ENCODE measurements around the gene EPHA10. TPM values are rescaled to one million over a fixed set of nuclear protein-coding genes. Genes with fewer than 3 reads are reported as not detected.

The EPHA10 gene
- total RNA-seq, 1 donor from 2014 or later: 0.53 TPM

DNA sequence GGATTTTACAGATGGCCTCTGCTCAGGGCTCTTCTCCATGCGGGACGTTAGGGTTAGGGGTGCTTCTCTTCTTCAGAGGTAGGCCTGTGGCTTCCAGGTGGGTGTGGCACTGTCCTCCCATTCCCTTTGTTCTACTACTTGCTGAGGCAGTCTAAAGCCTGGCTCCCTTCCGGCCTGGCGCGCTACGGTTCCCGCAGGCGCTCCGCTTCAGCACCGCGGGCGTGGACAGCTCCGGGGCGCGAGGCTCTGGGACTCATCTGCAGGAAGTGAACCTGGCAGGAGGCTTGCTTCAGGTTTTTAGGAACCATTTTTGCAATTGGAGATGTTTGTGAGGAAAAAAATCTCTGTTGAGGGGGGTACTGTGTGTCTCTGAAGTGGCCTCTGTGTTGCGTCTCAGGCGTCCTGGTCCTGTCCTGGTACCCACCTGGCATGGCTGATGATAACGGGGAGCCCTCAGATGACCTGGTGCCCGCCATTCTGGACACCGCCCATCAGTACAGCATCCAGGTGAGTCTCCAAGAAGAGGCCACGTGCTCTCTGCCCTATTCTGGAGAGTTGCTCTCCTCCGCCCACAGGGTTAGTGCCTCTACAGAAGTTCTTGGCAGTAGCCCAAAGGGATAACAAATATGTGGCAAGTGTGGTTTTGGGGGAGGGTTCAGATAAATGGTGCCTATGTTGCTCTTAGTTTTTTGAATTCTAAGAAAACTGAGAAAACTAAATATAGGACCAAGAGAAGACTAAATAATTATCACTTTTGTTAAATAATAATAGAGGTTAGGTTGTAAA lies 30.6 kb upstream of the EPHA10 start:
- H3K4me3 ChIP-seq: peak overlapping the region; percentile 62
- peaks cover 3% of the 10 kb centered on the region for H3K27me3 ChIP-seq (ENCODE audit: low read depth)
- DNase-seq: peak; percentile 65
- intact Hi-C loops (cut with DNase I): no loop called here
- H3K9me3 ChIP-seq: no peaks in the 10 kb centered on the region
- H3K4me1 ChIP-seq: peaks cover 20% of the 10 kb centered on the region
- ATAC-seq: peak; percentile 54 to 64
- TF ChIP-seq, protein P1, sequence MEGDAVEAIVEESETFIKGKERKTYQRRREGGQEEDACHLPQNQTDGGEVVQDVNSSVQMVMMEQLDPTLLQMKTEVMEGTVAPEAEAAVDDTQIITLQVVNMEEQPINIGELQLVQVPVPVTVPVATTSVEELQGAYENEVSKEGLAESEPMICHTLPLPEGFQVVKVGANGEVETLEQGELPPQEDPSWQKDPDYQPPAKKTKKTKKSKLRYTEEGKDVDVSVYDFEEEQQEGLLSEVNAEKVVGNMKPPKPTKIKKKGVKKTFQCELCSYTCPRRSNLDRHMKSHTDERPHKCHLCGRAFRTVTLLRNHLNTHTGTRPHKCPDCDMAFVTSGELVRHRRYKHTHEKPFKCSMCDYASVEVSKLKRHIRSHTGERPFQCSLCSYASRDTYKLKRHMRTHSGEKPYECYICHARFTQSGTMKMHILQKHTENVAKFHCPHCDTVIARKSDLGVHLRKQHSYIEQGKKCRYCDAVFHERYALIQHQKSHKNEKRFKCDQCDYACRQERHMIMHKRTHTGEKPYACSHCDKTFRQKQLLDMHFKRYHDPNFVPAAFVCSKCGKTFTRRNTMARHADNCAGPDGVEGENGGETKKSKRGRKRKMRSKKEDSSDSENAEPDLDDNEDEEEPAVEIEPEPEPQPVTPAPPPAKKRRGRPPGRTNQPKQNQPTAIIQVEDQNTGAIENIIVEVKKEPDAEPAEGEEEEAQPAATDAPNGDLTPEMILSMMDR (IDR thresholded peaks at IDR 0.05): no peak
- peaks cover 12% of the 10 kb centered on the region for H3K36me3 ChIP-seq
- H3K27ac ChIP-seq: no peak overlapping the region

DNA sequence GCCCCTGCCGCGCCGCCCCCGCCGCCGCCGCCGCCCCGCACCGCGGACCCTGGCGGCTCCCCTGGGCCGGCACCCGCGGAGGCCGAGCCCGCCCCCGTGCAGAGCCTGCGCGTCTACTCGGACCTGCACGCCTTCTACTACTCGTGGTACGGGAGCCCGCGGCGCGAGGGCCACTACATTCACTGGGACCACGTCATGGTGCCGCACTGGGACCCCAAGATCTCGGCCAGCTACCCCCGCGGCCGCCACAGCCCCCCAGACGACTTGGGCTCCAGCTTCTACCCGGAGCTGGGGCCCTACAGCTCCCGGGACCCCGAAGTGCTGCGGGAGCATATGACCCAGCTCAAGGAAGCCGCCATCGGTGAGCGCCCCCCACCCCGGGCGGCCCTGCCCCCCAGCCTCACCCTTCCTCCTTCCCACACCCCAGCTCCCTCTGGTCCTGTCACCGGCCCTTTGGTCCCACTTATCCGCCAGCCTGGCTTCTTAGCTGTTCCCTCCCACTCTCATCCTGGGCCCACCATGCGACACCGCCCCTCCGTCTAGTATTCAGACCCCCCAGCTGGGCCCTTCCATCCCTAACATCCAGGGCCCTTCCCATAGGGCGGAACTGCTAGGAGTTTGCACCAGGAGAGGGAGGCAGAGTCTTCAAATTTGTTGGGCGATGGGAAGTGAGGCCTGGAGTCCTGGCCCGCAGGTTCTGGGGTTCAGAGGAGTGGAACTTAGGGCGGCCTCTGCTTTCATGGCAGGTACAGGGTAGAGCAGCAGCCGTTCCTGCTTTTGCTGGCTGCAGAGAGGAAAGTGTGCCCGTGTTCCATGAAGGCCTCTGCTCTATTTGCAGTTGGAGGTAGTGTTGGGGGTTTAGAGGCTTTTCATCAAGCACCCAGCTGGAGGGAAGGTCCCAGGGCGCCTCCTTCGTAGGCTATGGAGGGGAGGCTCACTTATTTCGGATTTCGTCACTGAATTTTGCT lies 29.7 kb upstream of the EPHA10 start:
- H3K9me3 ChIP-seq: no peaks in the 10 kb centered on the region
- intact Hi-C loops (cut with DNase I): no loop called here
- H3K36me3 ChIP-seq: peaks cover 4% of the 10 kb centered on the region
- peak; percentile 9 to 11 for ATAC-seq
- H3K27ac ChIP-seq: no peak overlapping the region
- peaks cover 20% of the 10 kb centered on the region for H3K4me1 ChIP-seq
- no peak for DNase-seq
- TF ChIP-seq, protein P1 (IDR thresholded peaks at IDR 0.05): no peak
- H3K4me3 ChIP-seq: peak overlapping the region; percentile 62
- peaks cover 3% of the 10 kb centered on the region for H3K27me3 ChIP-seq (ENCODE audit: low read depth)

DNA sequence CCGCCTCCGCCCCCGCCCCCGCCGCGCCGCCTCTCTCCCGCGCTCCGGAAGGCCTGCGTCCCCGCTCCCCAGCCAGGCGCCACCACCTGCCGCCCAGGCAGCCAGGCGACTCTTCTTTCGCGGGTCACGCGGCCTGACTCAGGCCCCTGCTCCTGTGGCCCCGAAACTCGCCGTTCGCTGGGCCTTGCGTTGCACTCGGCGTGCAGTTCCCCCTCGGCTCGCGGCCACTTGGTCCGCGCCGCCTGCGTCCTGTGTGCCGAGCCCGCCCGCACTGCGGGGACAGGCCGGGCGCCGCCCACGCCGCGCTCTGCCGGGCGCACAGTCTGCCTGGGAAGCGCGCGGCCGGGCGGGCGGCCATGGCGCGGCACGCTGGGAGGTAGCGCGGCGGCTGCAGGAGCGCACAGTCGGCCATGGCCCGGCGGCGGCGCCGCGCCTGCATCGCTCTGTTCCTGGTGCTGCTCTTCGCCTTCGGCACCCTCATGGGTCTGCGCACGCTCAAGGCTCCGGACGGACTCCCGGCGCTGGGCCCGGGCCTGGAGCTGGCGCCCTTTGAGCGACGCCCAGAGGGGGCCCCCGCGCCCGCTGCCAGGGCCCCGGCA lies 29.0 kb upstream of the EPHA10 start, which contains the start of gene MANEAL:
Gene MANEAL, plus strand, starts transcription at position 75 of the 599 bp plus-strand sequence. Its CDS starts 336 bp downstream, at position 411.
- H3K36me3 ChIP-seq: no peaks in the 10 kb centered on the region
- H3K27ac ChIP-seq: no peak within 1 kb of the TSS
- peaks cover 3% of the 10 kb centered on the region for H3K27me3 ChIP-seq (ENCODE audit: low read depth)
- peak; percentile 87 to 88 for ATAC-seq
- TF ChIP-seq, protein P1 (IDR thresholded peaks at IDR 0.05): no peak
- peak within 1 kb of the TSS; percentile 62 for H3K4me3 ChIP-seq
- H3K9me3 ChIP-seq: no peaks in the 10 kb centered on the region
- peaks cover 20% of the 10 kb centered on the region for H3K4me1 ChIP-seq
- peak; percentile 69 for DNase-seq
- intact Hi-C loops (cut with DNase I): no loop called here

DNA sequence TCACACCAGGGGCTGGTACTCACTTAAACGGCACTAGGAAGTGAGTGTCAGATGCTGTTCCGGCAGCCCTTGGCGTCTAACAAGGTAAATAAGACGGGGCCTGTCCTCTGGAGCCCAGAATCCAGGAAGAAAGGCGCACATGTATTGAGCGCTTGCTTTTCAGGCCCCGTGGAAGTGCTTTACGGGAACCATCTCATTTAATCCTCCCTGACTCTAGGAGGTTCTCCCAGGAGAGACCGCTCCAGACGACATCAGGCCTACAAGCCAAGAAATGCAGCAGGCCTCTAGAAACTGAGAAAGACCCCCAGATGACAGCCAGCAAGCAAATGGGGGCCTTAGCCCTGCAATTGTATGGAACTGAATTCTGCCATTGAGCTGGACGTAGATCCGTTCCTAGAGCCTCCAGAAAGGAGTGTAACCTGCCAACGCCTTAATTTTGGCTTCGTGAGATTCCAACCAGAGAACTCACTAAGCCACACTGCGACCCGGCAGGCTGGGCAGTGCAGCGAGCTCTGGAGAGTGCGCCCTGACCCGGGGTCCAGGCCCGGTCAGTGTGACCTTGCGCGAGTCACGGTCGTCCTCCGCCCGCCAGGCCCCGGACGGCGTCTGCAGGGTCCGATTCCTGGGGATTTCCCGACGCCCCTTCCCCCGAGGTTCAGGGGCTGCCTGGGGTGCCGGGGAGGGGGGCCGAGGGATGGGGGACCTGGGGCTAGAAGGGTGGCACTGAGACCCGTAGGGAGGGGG lies 28.2 kb upstream of the EPHA10 start:
- H3K27me3 ChIP-seq (ENCODE audit: low read depth): peaks cover 7% of the 10 kb centered on the region
- H3K9me3 ChIP-seq: no peaks in the 10 kb centered on the region
- H3K27ac ChIP-seq: no peak overlapping the region
- intact Hi-C loops (cut with DNase I): no loop called here
- H3K36me3 ChIP-seq: no peaks in the 10 kb centered on the region
- TF ChIP-seq, protein P1 (IDR thresholded peaks at IDR 0.05): no peak
- ATAC-seq (peak in 1 of 2 donors; percentile 12), DNase-seq (no peak)
- H3K4me1 ChIP-seq: peaks cover 20% of the 10 kb centered on the region
- H3K4me3 ChIP-seq: peak overlapping the region; percentile 62

Data from lower lobe of right lung (tissue), 2 donors.